WTC11 (cell line): Measurements from ENCODE around the gene UBASH3B. TPM values are rescaled to one million over a fixed set of nuclear protein-coding genes. Genes with fewer than 3 reads are reported as not detected.

Experiments used
- ATAC-seq: fragments of 200-7000 bp; cut with Tn5 transposase; 2 replicates; pipeline ENCODE4 v1.10.0; 2021; ENCODE audit warnings: mild to moderate bottlenecking, moderate library complexity
- CTCF ChIA-PET: fragments of 300-600 bp; sonication (Branson Sonifier 250); formaldehyde crosslinking; loops from one replicate; lab custom pipeline; 2021; ENCODE audit warnings: antibody characterized with exemption; lab: Charles Lee
- POLR2A ChIA-PET: fragments of 350-600 bp; sonication (Branson Sonifier 250); formaldehyde crosslinking; loops from one replicate; lab custom pipeline; 2021; ENCODE audit warnings: antibody characterized with exemption; lab: Charles Lee
- DNase-seq: peaks from one replicate; pipeline ENCODE4 v3.0.0; 2021; ENCODE audit warnings: low spot score
- H3K27ac Mint-ChIP-seq: 2 replicates; pipeline ENCODE4 v1.8.0; 2021; ENCODE audit warnings: mixed read lengths
- H3K27me3 Mint-ChIP-seq: 2 replicates; pipeline ENCODE4 v1.8.0; 2021; ENCODE audit warnings: low read depth, mild to moderate bottlenecking, moderate library complexity, mixed read lengths
- H3K36me3 Mint-ChIP-seq: 2 replicates; pipeline ENCODE4 v1.8.0; 2021; ENCODE audit warnings: mixed read lengths
- H3K4me1 Mint-ChIP-seq: 2 replicates; pipeline ENCODE4 v1.8.0; 2022; ENCODE audit warnings: mixed read lengths
- H3K4me3 Mint-ChIP-seq: 2 replicates; pipeline ENCODE4 v1.8.0; 2021; ENCODE audit warnings: mild to moderate bottlenecking, moderate library complexity, mixed read lengths
- H3K9me3 Mint-ChIP-seq: 2 replicates; pipeline ENCODE4 v1.8.0; 2021; ENCODE audit warnings: mixed read lengths
- ATF1 ChIP-seq: sonication (generic); formaldehyde crosslinking; IDR thresholded peaks from 2 replicates; pipeline ENCODE4 v1.8.1; 2023; ENCODE audit warnings: mild to moderate bottlenecking, moderate library complexity, missing genetic modification reagents
- HMGA2 ChIP-seq: fragments of 250-450 bp; sonication (Bioruptor Pico); IDR thresholded peaks from 2 replicates; pipeline ENCODE4 v1.4.0; 2021; ENCODE audit warnings: mild to moderate bottlenecking, moderate library complexity
- IRF2 ChIP-seq: sonication (generic); formaldehyde crosslinking; IDR thresholded peaks from 2 replicates; pipeline ENCODE4 v1.8.0; 2022; ENCODE audit warnings: low read depth, missing genetic modification reagents, borderline replicate concordance
- KAT7 ChIP-seq: sonication (generic); formaldehyde crosslinking; IDR thresholded peaks from 2 replicates; pipeline ENCODE4 v1.8.1; 2023; ENCODE audit warnings: missing genetic modification reagents, mild to moderate bottlenecking, borderline replicate concordance
- NFE2L1 ChIP-seq: sonication (generic); formaldehyde crosslinking; IDR thresholded peaks from 2 replicates; pipeline ENCODE4 v1.8.1; 2023; ENCODE audit warnings: missing genetic modification reagents
- PRRX2 ChIP-seq: fragments of 250-450 bp; sonication (Bioruptor Pico); IDR thresholded peaks from 2 replicates; pipeline ENCODE4 v1.8.0; 2021; ENCODE audit warnings: mild to moderate bottlenecking
- SOX15 ChIP-seq: fragments of 250-450 bp; sonication (Bioruptor Pico); IDR thresholded peaks from 2 replicates; pipeline ENCODE4 v1.9.0; 2021; ENCODE audit warnings: mild to moderate bottlenecking
- TCF7 ChIP-seq: sonication (generic); formaldehyde crosslinking; IDR thresholded peaks from 2 replicates; pipeline ENCODE4 v1.8.0; 2022; ENCODE audit warnings: mild to moderate bottlenecking, low read depth, missing genetic modification reagents, moderate library complexity
- ZNF138 ChIP-seq: sonication (generic); formaldehyde crosslinking; conservative IDR thresholded peaks from 2 replicates; pipeline ENCODE4 v1.8.1; 2022; ENCODE audit warnings: mild to moderate bottlenecking, moderate library complexity, missing genetic modification reagents
- ZNF219 ChIP-seq: sonication (generic); formaldehyde crosslinking; IDR thresholded peaks from 2 replicates; pipeline ENCODE4 v1.8.0; 2023; ENCODE audit warnings: missing genetic modification reagents, mild to moderate bottlenecking, borderline replicate concordance
- ZNF263 ChIP-seq: sonication (generic); formaldehyde crosslinking; IDR thresholded peaks from 2 replicates; pipeline ENCODE4 v1.8.1; 2022; ENCODE audit warnings: low read depth, mild to moderate bottlenecking, moderate library complexity, missing genetic modification reagents
- total RNA-seq: library from RNA; stranded (reverse); gene quantifications from 3 replicates; pipeline ENCODE4 v1.2.3, GENCODE V29; 2021
- TF ChIP-seq, protein P1 (sequence below): fragments of 250-450 bp; sonication (Bioruptor Pico); IDR thresholded peaks from 2 replicates; pipeline ENCODE4 v1.9.0; 2021; ENCODE audit warnings: mild to moderate bottlenecking
- TF ChIP-seq, protein P2 (sequence below): fragments of 200-600 bp; IDR thresholded peaks from 2 replicates; pipeline ENCODE4 v1.8.0; 2022; ENCODE audit warnings: antibody characterized with exemption
- TF ChIP-seq, protein P3 (sequence below): sonication (generic); formaldehyde crosslinking; IDR thresholded peaks from 2 replicates; pipeline ENCODE4 v1.8.1; 2022; ENCODE audit warnings: low read depth, mild to moderate bottlenecking, moderate library complexity, missing genetic modification reagents, borderline replicate concordance
- TF ChIP-seq, protein P4 (sequence below): sonication (generic); formaldehyde crosslinking; IDR thresholded peaks from 2 replicates; pipeline ENCODE4 v1.8.1; 2023; ENCODE audit warnings: mild to moderate bottlenecking, missing genetic modification reagents, borderline replicate concordance
- TF ChIP-seq, protein P5 (sequence below): sonication (generic); formaldehyde crosslinking; conservative IDR thresholded peaks from 2 replicates; pipeline ENCODE4 v1.8.1; 2023; ENCODE audit warnings: mild to moderate bottlenecking, low read depth, missing genetic modification reagents, moderate library complexity

The UBASH3B gene
- total RNA-seq, 1 experiment from 2014 or later: 21.1 TPM

DNA sequence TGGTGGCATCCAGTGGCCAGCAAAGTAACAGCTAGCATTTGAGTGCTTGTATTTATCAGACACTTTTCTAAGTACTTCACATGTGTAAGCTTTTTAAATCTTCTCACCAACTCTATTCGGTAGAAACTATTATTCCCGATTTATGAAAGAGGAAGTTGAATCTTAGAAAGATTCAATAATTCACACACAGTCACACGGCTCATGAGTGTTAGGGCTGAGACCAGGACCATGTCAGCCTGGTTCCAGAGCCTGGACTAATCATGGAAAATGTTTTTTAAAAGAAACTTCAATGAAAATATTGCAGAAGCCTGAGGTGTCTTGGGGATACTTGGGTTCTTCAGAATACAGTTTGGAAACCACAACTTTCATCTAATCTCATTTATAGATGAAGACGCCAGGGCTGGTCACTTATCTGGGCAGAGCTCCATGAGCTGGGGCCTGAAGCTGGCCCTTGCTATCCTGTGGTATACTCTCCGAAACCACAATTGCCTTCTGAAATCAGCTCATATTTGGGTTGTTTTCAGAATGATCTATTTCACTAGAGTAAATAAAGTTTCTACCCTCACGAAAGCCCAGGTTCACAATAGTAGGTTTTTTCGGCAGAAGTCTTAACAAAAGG is 178.4 kb downstream of the UBASH3B start:
- TF ChIP-seq NFE2L1 (CRISPR knock-in tag) (no peak), ZNF263 (CRISPR knock-in tag) (no peak), ATF1 (no peak), ZNF219 (CRISPR knock-in tag) (no peak), SOX15 (CRISPR knock-in tag) (no peak), KAT7 (CRISPR knock-in tag) (no peak), HMGA2 (no peak), TCF7 (CRISPR knock-in tag) (no peak), IRF2 (CRISPR knock-in tag) (no peak), PRRX2 (CRISPR knock-in tag) (no peak), ZNF138 (CRISPR knock-in tag) (no peak)
- TF ChIP-seq, protein P1, sequence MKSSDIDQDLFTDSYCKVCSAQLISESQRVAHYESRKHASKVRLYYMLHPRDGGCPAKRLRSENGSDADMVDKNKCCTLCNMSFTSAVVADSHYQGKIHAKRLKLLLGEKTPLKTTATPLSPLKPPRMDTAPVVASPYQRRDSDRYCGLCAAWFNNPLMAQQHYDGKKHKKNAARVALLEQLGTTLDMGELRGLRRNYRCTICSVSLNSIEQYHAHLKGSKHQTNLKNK (CRISPR knock-in tag): no peak
- TF ChIP-seq, protein P2, sequence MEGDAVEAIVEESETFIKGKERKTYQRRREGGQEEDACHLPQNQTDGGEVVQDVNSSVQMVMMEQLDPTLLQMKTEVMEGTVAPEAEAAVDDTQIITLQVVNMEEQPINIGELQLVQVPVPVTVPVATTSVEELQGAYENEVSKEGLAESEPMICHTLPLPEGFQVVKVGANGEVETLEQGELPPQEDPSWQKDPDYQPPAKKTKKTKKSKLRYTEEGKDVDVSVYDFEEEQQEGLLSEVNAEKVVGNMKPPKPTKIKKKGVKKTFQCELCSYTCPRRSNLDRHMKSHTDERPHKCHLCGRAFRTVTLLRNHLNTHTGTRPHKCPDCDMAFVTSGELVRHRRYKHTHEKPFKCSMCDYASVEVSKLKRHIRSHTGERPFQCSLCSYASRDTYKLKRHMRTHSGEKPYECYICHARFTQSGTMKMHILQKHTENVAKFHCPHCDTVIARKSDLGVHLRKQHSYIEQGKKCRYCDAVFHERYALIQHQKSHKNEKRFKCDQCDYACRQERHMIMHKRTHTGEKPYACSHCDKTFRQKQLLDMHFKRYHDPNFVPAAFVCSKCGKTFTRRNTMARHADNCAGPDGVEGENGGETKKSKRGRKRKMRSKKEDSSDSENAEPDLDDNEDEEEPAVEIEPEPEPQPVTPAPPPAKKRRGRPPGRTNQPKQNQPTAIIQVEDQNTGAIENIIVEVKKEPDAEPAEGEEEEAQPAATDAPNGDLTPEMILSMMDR: no peak
- TF ChIP-seq, protein P3, sequence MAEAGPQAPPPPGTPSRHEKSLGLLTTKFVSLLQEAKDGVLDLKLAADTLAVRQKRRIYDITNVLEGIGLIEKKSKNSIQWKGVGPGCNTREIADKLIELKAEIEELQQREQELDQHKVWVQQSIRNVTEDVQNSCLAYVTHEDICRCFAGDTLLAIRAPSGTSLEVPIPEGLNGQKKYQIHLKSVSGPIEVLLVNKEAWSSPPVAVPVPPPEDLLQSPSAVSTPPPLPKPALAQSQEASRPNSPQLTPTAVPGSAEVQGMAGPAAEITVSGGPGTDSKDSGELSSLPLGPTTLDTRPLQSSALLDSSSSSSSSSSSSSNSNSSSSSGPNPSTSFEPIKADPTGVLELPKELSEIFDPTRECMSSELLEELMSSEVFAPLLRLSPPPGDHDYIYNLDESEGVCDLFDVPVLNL (CRISPR knock-in tag): no peak
- TF ChIP-seq, protein P4, sequence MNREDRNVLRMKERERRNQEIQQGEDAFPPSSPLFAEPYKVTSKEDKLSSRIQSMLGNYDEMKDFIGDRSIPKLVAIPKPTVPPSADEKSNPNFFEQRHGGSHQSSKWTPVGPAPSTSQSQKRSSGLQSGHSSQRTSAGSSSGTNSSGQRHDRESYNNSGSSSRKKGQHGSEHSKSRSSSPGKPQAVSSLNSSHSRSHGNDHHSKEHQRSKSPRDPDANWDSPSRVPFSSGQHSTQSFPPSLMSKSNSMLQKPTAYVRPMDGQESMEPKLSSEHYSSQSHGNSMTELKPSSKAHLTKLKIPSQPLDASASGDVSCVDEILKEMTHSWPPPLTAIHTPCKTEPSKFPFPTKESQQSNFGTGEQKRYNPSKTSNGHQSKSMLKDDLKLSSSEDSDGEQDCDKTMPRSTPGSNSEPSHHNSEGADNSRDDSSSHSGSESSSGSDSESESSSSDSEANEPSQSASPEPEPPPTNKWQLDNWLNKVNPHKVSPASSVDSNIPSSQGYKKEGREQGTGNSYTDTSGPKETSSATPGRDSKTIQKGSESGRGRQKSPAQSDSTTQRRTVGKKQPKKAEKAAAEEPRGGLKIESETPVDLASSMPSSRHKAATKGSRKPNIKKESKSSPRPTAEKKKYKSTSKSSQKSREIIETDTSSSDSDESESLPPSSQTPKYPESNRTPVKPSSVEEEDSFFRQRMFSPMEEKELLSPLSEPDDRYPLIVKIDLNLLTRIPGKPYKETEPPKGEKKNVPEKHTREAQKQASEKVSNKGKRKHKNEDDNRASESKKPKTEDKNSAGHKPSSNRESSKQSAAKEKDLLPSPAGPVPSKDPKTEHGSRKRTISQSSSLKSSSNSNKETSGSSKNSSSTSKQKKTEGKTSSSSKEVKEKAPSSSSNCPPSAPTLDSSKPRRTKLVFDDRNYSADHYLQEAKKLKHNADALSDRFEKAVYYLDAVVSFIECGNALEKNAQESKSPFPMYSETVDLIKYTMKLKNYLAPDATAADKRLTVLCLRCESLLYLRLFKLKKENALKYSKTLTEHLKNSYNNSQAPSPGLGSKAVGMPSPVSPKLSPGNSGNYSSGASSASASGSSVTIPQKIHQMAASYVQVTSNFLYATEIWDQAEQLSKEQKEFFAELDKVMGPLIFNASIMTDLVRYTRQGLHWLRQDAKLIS (CRISPR knock-in tag): no peak
- TF ChIP-seq, protein P5, sequence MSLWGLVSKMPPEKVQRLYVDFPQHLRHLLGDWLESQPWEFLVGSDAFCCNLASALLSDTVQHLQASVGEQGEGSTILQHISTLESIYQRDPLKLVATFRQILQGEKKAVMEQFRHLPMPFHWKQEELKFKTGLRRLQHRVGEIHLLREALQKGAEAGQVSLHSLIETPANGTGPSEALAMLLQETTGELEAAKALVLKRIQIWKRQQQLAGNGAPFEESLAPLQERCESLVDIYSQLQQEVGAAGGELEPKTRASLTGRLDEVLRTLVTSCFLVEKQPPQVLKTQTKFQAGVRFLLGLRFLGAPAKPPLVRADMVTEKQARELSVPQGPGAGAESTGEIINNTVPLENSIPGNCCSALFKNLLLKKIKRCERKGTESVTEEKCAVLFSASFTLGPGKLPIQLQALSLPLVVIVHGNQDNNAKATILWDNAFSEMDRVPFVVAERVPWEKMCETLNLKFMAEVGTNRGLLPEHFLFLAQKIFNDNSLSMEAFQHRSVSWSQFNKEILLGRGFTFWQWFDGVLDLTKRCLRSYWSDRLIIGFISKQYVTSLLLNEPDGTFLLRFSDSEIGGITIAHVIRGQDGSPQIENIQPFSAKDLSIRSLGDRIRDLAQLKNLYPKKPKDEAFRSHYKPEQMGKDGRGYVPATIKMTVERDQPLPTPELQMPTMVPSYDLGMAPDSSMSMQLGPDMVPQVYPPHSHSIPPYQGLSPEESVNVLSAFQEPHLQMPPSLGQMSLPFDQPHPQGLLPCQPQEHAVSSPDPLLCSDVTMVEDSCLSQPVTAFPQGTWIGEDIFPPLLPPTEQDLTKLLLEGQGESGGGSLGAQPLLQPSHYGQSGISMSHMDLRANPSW (CRISPR knock-in tag): no peak
- TF ChIP-seq, all 79 proteins: peak for 0
- H3K9me3 Mint-ChIP-seq: peaks cover 16% of the 10 kb centered on the region
- ChIA-PET POLR2A (no interaction called here), CTCF (interaction anchor here (1.2 to 2.8 kb wide), 5 partner anchors 19 to 205 kb away, joined by 3 to 11 read pairs (median 4); no protein-coding TSS in a partner anchor)
- DNase-seq (no peak), ATAC-seq (no peak)
- peaks cover 6% of the 10 kb centered on the region for H3K36me3 Mint-ChIP-seq
- H3K4me1 Mint-ChIP-seq: peaks cover 57% of the 10 kb centered on the region
- H3K4me3 Mint-ChIP-seq: no peak overlapping the region
- no peak overlapping the region for H3K27ac Mint-ChIP-seq
- H3K27me3 Mint-ChIP-seq: peaks cover 3% of the 10 kb centered on the region; the same call in 1 of the 2 replicates
